Cardiac fibroblast (primary cell): ENCODE data around the gene WIPF1.

Source experiments
- DNase-seq, 2 donors: peaks; one replicate each; pipeline versions ENCODE4 v3.0.0 to v3.0.0-alpha.2; 2010; ENCODE audit warnings: low read depth in 2 of 2
- H3K4me3 ChIP-seq, 2 donors: replicated peaks in 1 of 2; 1 replicate in 1 of 2; 2 replicates in 1 of 2; pipeline ENCODE4 v1.5.1; 2011; ENCODE audit warnings: low read depth in 2 of 2, low read length in 2 of 2, mild to moderate bottlenecking in 2 of 2, moderate library complexity in 1 of 2
- CTCF ChIP-seq: IDR thresholded peaks from one replicate; pipeline ENCODE4 v1.5.1; 2011; ENCODE audit warnings: low read depth, mild to moderate bottlenecking, low read length, inconsistent platforms

WIPF1 gene

GRCh38 chr2:174561972-174562370 is 35.6 kb downstream of the WIPF1 start:
- no peak for DNase-seq
- no peak for TF ChIP-seq CTCF
- H3K4me3 ChIP-seq = no peak overlapping the region

- no peak for TF ChIP-seq CTCF
- H3K4me3 ChIP-seq = no peak overlapping the region
- DNase-seq = peak; percentile 41 to 81
Measured at GRCh38 chr2:174561283-174561971, 36.2 kb downstream of the WIPF1 start.

- no peak for TF ChIP-seq CTCF
- no peak for DNase-seq
- no peak overlapping the region for H3K4me3 ChIP-seq
Measured at GRCh38 chr2:174560737-174561136, 36.9 kb downstream of the WIPF1 start.

- H3K4me3 ChIP-seq = no peak overlapping the region
- TF ChIP-seq CTCF = no peak
- DNase-seq = no peak
Measured at GRCh38 chr2:174555998-174556397, 41.6 kb downstream of the WIPF1 start.

- no peak for DNase-seq
- no peak for TF ChIP-seq CTCF
- no peak overlapping the region for H3K4me3 ChIP-seq
Measured at GRCh38 chr2:174554529-174555150, 43.0 kb downstream of the WIPF1 start.

- no peak overlapping the region for H3K4me3 ChIP-seq
- TF ChIP-seq CTCF = no peak
- no peak for DNase-seq
Measured at GRCh38 chr2:174553811-174554493, 43.7 kb downstream of the WIPF1 start.
